Peyer's patch (tissue), 4 donors: ENCODE results near the gene TMEM125. TPM values are rescaled to one million over a fixed set of nuclear protein-coding genes. Genes with fewer than 3 reads are reported as not detected.

Source experiments
- DNase-seq, 3 donors: peaks; one replicate each; pipeline ENCODE4 v3.0.0-alpha.2; 2017 to 2019
- H3K27ac ChIP-seq, 4 donors: fragments of 200-600 bp; sonication (generic); one replicate each; pipeline ENCODE4 v1.5.1; 2016 to 2019
- H3K27me3 ChIP-seq, 2 donors: fragments of 200-600 bp; sonication (generic); one replicate each; pipeline ENCODE4 v1.5.1; 2019
- H3K36me3 ChIP-seq, 3 donors: fragments of 200-600 bp; sonication (generic); one replicate each; pipeline ENCODE4 v1.5.1; 2016 to 2019
- H3K4me1 ChIP-seq, 4 donors: fragments of 200-600 bp; sonication (generic); one replicate each; pipeline ENCODE4 v1.5.1; 2016 to 2019
- H3K4me3 ChIP-seq, 4 donors: fragments of 200-600 bp; sonication (generic); 1 replicate in 3 of 4; 2 replicates in 1 of 4; pipeline ENCODE4 v1.5.1; 2016 to 2019; ENCODE audit warnings: mild to moderate bottlenecking in 1 of 4
- H3K9me3 ChIP-seq, 4 donors: fragments of 200-600 bp; sonication (generic); one replicate each; pipeline ENCODE4 v1.5.1; 2016 to 2019; ENCODE audit warnings: mild to moderate bottlenecking in 1 of 4
- CTCF ChIP-seq, 6 experiments: fragments of 450-650 bp in 4 of 6; fragments of 200-600 bp in 2 of 6; sonication (generic) in 1 of 6; IDR thresholded peaks; one replicate each; pipeline ENCODE4 v1.5.1; 2017 to 2019; ENCODE audit warnings: antibody characterized with exemption in 6 of 6, mild to moderate bottlenecking in 3 of 6, moderate library complexity in 1 of 6
- POLR2A ChIP-seq, 2 donors: fragments of 450-650 bp; IDR thresholded peaks; one replicate each; pipeline ENCODE4 v1.5.1; 2017; ENCODE audit warnings: antibody characterized with exemption in 2 of 2, mild to moderate bottlenecking in 2 of 2, moderate library complexity in 2 of 2
- total RNA-seq, 4 donors: library from RNA; depleted of rRNA; stranded (reverse); fragments of >200 nt; gene quantifications; one replicate each; pipeline ENCODE4 v1.1.0, GENCODE V29; 2016

The TMEM125 gene
- total RNA-seq, 4 donors from 2014 or later = 14.0 to 87.7 (median 74.8) TPM

GRCh38 chr1:43305926-43306687 is 36.3 kb downstream of the TMEM125 start:
- TF ChIP-seq POLR2A (IDR thresholded peaks at IDR 0.05) = no peak
- TF ChIP-seq CTCF (IDR thresholded peaks at IDR 0.05) = no peak
- Histone ChIP-seq H3K27me3 (no peaks in the 10 kb centered on the region), H3K4me3 (no peak overlapping the region), H3K27ac (no peak overlapping the region), H3K36me3 (no peaks in the 10 kb centered on the region), H3K4me1 (peaks cover 0 to 20% (median 4%) of the 10 kb centered on the region in 4 donors), H3K9me3 (no peaks in the 10 kb centered on the region)
- DNase-seq = no peak

GRCh38 chr1:43306688-43307457 is 37.1 kb downstream of the TMEM125 start:
- H3K27ac ChIP-seq = no peak overlapping the region
- H3K36me3 ChIP-seq = no peaks in the 10 kb centered on the region
- DNase-seq = peak in 1 of 3 donors; percentile 44
- no peaks in the 10 kb centered on the region for H3K27me3 ChIP-seq
- TF ChIP-seq CTCF (IDR thresholded peaks at IDR 0.05) (no peak), POLR2A (IDR thresholded peaks at IDR 0.05) (no peak)
- H3K4me1 ChIP-seq = peaks cover 0 to 20% (median 4%) of the 10 kb centered on the region in 4 donors
- no peaks in the 10 kb centered on the region for H3K9me3 ChIP-seq
- H3K4me3 ChIP-seq = no peak overlapping the region

GRCh38 chr1:43307458-43308158 is 37.8 kb downstream of the TMEM125 start:
- Histone ChIP-seq H3K4me3 (no peak overlapping the region), H3K36me3 (no peaks in the 10 kb centered on the region), H3K9me3 (no peaks in the 10 kb centered on the region), H3K27me3 (no peaks in the 10 kb centered on the region), H3K4me1 (peaks cover 0 to 16% (median 2%) of the 10 kb centered on the region in 4 donors), H3K27ac (no peak overlapping the region)
- DNase-seq = peak in 1 of 3 donors; percentile 25
- TF ChIP-seq POLR2A (IDR thresholded peaks at IDR 0.05) (no peak), CTCF (IDR thresholded peaks at IDR 0.05) (no peak)

DNA sequence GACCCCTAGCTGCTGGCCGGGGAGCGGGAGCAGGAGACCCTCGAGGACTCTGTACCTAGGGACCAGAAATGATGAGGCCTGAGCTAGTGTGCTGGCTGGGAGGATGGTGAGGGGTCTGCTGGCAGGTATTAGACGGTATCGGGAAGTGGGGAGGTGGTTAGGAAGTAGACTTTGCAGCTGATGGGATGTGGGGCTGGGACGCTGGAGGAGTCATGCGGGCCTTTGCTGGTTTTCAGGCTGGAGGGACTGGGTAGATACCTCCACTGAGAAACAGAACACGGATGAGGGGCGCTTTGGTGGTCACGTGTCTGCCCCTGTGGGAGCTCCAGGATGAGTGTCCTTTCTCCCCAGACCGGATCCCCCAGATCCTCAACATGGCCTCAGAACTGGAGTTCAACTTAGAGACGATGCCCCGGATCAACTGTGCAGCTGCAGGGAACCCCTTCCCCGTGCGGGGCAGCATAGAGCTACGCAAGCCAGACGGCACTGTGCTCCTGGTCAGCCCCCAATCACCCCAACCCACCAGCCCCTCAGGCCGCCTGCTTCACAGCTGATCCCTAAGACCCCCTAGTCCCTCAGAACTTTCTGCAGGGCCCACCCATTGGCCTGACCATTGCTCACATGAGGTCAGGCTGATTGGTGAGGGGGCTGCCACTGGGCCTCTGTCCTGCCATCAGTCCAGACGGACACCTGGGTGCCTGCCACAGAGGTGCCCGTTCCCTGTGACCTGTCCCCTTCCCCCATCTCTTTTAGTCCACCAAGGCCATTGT is 39.0 kb downstream of the TMEM125 start:
- TF ChIP-seq POLR2A (IDR thresholded peaks at IDR 0.05) (no peak), CTCF (IDR thresholded peaks at IDR 0.05) (no peak)
- no peaks in the 10 kb centered on the region for H3K27me3 ChIP-seq
- no peak overlapping the region for H3K27ac ChIP-seq
- peak in 1 of 3 donors; percentile 37 for DNase-seq
- no peak overlapping the region for H3K4me3 ChIP-seq
- peaks cover 0 to 6% (median 0%) of the 10 kb centered on the region in 4 donors for H3K4me1 ChIP-seq
- H3K9me3 ChIP-seq = no peaks in the 10 kb centered on the region
- H3K36me3 ChIP-seq = no peaks in the 10 kb centered on the region
